SH-SY5Y (cell line): ENCODE measurements around the gene TXK.

Source experiments
- GATA2 ChIP-seq: IDR thresholded peaks from 2 replicates; pipeline ENCODE4 v1.6.1; 2011; ENCODE audit warnings: mild to moderate bottlenecking, low read depth, low read length
- GATA3 ChIP-seq: IDR thresholded peaks from 2 replicates; pipeline ENCODE4 v1.6.1; 2011; ENCODE audit warnings: low read depth, mild to moderate bottlenecking, low read length, moderate library complexity

- TF ChIP-seq GATA3: no peak
- TF ChIP-seq GATA2: no peak
These were observed at the start of gene TXK for GRCh38 chr4:48134081-48134480.
